Effector CD8-positive, alpha-beta T cell (primary cell): ENCODE measurements around the gene ISLR.

Source experiments
- DNase-seq: peaks from one replicate; lab custom pipeline; 2025; lab: John Stamatoyannopoulos, UW

Gene ISLR

DNA sequence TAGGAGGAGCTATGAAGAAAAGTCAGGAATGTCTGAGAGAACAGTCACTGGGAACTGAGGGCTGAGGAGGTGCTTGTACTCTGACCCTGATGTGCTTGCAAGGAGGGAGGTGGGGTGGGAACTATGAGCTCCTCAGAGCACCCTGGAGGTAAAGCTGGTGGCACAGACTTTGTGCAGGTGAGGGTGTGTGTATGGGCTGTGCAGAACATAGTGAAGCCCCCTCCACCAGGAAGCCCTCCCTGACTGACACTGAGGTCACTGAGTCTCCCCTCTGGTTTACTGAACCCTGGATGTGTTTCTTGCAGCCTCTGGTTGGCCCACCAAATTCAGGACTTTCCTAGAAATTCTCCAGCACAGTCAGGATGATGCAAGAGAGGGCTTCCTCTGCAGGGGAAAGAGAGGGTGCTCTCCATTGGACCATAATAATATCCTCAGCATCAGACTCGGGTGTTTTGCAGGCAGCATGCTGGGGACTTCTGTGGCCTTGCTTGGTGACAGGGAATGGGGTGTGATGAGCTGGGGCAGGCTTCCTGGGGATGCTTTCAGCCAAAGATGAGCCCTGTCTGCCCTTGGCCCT is 1.5 kb upstream of the ISLR start:
- DNase-seq = no peak

DNA sequence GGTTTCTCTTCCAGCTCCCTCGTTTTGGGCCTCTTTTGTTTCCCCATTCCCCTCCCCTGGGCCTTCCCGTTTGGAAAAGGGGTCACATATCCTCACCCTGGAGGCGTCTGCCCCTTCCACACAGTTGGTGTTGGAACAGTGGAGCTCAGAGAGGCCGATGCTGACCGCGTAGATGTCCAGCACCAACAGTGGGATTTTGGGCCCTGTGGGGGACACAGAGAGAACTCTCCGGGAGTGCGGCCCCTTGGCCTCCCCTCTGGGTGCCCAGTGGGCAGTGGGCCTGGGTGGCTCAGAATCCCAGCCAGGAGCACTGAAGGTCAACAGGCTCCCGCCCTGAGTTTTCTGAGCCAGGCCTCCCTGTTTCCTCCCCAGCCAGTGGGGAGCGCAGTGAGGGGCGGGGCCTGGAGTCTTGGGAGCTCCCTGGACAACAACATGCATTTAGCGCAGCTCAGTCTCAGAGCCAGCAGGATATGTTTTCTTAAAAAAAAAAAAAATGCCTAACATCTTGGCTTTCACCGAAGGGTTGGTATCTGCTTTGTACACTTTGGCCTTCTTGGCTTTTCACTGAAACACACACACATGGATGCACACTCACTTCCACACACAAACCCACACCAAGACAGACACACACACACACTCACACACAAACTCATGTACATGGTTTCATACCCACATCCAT is 670 bp upstream of the ISLR start:
- no peak for DNase-seq

DNA sequence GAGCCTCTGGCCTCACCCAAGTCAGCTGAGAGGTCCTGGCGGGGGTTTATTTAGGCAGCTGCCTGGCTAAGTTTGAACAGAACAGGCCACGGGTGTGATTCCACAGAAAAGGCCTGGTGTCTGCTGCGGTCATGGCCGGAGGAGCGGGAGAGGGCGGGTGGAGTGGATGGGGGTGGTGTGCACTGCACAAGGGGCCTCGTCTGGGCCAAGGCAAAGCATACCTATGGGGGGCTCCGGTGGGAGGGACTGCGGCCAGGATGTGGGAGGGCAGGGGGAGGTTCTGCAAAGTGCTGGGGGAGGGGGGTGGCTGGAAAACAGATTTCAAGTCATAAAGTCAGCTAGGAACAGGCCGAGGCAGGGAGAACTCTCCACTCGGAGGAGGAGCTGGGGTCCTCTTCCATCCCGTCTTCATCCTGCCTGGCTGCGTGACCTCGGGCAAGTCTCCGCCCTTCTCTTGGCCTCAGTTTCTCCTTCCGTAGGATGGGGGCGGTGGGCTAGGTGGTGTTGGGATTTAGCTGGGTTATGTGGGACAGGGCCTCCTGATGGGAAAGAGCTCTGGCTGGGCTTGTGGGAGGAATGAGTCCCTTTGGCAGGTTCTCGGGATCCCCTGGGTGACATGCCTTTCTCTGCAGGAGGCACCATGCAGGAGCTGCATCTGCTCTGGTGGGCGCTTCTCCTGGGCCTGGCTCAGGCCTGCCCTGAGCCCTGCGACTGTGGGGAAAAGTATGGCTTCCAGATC is 878 bp downstream of the ISLR start:
- no peak for DNase-seq

DNA sequence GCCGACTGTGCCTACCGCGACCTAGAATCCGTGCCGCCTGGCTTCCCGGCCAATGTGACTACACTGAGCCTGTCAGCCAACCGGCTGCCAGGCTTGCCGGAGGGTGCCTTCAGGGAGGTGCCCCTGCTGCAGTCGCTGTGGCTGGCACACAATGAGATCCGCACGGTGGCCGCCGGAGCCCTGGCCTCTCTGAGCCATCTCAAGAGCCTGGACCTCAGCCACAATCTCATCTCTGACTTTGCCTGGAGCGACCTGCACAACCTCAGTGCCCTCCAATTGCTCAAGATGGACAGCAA is 1.4 kb downstream of the ISLR start:
- no peak for DNase-seq

DNA sequence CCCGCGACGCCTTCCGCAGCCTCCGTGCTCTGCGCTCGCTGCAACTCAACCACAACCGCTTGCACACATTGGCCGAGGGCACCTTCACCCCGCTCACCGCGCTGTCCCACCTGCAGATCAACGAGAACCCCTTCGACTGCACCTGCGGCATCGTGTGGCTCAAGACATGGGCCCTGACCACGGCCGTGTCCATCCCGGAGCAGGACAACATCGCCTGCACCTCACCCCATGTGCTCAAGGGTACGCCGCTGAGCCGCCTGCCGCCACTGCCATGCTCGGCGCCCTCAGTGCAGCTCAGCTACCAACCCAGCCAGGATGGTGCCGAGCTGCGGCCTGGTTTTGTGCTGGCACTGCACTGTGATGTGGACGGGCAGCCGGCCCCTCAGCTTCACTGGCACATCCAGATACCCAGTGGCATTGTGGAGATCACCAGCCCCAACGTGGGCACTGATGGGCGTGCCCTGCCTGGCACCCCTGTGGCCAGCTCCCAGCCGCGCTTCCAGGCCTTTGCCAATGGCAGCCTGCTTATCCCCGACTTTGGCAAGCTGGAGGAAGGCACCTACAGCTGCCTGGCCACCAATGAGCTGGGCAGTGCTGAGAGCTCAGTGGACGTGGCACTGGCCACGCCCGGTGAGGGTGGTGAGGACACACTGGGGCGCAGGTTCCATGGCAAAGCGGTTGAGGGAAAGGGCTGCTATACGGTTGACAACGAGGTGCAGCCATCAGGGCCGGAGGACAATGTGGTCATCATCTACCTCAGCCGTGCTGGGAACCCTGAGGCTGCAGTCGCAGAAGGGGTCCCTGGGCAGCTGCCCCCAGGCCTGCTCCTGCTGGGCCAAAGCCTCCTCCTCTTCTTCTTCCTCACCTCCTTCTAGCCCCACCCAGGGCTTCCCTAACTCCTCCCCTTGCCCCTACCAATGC is 2.0 kb downstream of the ISLR start:
- no peak for DNase-seq

DNA sequence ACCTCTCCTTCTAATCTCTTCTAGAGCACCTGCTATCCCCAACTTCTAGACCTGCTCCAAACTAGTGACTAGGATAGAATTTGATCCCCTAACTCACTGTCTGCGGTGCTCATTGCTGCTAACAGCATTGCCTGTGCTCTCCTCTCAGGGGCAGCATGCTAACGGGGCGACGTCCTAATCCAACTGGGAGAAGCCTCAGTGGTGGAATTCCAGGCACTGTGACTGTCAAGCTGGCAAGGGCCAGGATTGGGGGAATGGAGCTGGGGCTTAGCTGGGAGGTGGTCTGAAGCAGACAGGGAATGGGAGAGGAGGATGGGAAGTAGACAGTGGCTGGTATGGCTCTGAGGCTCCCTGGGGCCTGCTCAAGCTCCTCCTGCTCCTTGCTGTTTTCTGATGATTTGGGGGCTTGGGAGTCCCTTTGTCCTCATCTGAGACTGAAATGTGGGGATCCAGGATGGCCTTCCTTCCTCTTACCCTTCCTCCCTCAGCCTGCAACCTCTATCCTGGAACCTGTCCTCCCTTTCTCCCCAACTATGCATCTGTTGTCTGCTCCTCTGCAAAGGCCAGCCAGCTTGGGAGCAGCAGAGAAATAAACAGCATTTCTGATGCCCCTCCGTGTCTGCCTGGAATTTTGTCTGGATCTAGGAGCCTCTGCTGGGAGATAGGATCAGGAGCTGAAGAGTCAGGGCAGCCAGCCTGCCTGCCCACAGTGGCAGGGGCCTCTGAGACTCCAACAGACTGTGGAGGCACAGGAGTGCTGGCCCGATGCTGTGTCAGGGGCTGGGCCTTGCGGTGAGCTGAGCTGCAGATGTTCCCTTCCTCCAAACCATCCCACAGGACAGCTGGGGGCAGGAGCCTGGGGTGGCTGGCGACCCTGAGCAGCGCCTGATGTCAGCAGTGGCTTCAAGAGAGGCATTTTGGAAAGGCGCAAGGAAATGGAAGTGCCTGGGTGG is 3.0 kb downstream of the ISLR start:
- DNase-seq = no peak

DNA sequence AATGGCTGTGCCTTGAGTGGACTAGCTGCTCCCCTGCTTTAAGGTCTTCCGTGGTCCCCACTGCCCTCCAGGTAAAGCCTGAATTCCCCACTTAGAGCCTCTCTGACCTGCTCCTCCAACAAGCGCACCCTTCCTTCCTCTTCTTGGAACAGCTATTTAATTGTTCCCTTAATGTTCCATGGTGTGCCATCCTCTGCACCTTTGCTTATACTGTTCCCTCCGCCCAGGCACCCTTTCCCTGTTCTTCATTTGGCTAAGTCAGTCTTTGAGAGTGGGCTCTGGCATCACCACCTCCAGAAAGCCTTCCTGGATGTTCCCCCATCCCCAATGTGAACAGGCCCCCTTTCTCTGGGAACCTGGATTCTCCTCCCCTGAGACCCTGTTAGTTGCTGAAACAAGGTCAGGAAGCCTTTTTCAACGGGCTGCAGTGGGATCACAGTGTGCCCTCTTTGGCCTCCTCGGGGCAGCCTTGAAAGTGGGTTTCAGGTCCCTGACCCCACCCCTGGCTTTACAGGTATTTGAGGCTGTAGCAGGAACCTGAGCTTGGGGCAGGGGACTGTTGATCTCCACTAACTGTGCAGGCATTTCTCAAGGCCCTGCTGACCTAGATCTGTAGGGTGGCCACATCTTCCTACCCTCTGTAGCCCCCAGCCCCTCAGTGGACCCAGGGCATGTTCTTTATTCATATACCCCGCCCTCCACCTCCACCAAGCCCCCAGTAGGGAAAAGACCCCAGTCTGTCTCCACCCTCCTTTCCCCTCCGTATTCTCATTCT is 5.0 kb downstream of the ISLR start:
- DNase-seq = no peak

DNA sequence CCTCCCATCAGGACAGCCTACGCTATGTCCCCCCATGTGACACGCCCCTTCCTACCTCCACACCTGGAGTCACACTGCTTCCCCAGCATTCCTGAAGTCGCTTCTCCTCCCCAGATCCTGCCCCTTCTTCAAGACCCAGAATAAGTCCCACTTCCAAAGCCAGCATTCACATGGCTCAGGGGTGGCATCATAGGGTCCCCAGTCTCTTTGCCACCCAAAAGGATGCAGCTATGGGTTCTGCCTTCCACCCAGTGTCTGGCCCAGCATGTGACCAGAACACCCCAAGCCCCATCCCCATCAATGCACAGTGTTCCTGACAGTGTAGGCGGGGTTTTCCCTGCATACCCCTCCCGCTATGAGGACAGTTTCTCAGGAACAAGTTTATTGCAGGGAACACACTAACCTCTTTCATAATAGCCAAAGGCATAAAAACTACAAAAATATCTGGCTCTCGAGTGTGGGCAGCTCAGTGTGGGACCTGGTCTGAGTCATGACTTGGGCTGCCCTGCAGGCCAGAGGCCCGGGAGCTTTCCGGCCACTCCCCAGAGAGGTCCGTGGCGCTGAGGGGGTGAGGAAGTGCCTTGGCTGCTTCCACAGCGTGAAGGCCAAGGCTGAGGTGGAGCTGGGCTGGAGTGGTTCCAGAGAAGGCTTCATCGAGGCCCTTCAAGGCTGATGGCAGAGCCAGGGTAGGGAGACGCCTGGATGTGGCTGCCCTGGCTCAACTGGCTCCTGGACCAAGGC is 5.8 kb downstream of the ISLR start:
- no peak for DNase-seq

DNA sequence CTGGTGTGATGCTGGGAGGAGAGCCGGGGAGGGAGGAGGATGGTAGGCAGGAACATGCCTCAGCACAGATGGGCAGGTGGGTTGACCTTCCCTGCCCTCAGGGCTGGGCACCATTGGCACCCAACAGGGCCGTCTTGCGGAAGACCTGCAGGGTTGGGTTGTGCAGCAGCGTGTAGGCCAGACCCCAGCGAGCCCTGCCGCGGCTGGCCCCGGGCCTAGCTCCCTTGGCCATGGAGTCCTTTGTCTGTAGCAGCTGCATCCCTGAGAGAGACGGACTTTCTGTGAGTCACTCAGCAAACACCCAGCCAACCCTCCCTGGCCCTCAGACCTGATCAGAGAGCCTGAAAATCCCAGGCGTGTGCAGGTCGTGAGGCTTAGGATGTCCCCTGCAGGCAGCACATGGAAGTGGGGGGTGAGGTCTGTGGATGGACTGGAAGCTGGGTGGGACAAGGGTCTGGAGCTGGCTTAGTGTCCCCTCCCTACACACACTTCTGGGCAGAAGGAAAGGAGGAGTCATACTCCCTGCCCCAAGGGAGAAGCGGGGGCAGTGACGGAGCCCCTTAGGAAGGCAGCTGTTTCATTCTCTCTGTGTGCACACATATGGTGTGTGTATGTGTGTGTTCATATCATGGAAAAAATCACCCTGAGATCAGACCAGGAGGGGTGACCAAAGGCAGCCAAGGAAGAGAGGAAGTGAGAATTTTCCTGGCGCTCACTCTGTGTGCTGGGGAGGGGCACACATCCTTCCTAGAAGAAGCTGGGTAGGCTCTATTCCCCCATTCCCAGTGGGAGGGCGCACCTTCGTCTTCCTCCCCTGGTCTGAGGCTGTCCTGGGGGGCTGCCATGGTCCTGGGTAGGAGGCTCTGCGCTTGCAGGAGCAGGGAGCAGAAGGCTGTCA is 6.7 kb downstream of the ISLR start:
- DNase-seq = no peak

DNA sequence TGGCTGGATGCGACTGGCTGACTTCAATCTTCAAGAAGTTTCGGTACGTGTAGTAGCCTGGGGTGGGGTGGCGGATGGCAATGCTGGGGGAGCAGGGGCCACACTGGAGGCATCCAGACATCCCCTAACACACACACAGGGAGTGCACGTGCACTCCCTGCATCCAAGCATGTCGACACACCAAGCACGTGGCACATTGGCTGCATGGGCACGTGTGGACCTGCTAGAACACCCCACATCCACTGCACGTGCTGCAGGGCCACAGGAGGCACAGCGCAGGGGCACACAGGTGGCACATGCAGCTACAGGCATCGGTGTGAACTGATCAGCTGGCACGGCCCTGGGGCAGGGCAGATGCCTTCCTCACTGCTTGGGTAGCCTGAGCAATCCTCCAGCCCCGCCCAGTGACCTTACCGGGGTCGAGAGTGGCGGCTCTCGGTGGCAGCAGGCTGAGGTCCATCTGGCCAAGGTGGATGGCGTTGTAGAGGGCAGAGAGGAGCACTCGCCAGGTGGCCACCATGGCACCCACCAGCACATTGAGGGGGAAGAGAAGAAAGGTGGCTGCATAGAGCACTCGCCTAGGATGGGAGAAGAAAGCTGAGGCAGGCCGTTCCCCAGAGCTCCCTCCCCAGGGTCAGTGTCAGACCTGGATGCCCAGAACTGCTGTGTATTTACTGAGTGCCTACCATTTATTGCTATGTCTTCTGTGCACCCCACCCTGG is 7.5 kb downstream of the ISLR start:
- DNase-seq = no peak

DNA sequence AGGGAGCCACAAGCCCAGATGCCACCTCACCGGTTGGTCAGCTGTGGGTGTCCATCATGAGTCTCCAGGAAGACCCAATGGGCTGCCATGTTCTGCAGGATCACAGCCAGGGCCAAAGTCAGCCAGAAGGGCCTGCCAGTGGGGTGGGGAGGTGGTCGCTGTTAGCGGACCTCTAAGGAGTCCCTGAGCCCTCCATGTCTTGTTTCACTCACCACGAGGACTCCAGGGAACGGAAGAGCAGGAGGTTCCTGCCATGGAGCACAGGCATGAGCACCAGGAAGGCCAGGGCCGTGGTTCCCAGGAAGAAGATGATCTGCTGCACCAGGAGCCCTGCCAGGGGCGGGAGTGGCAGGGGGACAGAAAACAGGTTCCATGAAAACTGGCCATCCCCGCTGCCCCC is 8.6 kb downstream of the ISLR start:
- DNase-seq = no peak

DNA sequence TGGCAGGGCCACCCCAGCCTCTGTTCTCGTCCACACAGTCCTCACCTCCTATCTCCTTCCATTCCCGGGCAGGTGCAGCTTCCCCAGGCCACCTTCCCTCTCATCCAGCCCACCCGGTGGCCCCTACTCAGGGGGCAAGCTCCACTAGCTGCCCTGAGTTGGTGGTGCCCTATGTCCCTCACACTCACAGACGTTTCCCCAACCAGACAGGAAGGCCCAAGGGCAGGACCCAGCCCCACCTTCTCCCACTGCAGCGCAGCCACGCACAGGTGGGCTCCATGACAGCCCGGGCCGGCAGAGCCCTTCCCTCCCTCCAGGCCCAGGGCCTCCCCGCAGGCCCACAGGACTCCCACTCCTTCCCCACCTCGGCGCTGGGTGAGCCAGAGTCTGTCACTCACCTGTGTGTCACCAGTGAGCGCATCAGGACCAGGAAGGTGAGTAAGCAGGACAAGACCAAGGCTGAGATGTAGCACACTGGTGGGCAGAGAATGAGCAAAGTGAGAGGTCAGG is 11.1 kb downstream of the ISLR start:
- DNase-seq = no peak

DNA sequence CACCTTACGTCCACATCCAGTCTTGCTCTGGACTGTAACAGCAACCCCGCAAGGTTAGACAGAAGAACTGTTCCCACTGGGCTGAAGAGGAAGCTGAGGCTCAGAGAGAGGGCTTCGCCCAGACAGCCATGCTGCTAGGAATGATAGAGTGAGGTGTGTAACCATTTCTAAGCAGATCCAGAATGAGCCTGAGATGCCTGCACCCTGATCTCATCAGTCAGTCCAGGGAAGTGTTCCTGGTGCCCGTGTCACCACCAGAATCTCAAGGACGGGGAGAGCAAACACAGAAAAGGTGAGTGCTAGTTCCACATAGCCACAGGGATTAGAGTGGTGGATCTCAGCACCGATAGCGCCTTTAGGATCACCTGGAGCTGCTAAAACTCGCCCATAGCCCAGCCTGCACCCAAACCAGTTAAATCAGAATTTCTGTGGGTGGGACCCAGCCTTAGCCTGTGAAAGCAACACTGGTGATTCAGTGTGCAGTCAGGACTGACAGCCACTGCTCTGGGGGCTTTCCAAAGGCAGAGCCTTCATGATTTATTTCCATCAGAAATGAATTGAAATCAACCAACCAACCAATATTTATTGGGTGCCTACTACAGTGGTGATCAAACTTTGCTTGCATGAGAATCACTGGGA is 12.3 kb downstream of the ISLR start:
- DNase-seq = no peak

DNA sequence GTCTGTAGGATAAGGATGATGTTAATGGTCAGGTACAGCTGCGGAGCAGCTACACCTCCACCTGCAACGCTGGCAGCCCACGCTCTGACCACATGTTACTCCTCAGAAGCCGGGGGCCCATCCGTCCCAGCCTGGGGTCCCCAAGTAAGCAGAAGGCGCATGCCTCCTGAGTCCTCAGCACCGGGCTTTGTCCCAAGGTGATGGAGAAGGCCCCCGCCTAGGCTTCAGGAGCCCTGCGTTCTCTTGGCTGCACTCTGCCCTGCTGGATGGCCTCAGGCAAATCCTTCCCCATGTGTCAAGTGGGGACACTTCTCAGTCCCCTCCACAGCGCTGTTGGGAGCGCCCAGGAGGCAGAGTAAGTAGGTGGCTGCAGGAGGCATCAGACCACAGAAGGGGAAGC is 14.7 kb downstream of the ISLR start:
- no peak for DNase-seq

DNA sequence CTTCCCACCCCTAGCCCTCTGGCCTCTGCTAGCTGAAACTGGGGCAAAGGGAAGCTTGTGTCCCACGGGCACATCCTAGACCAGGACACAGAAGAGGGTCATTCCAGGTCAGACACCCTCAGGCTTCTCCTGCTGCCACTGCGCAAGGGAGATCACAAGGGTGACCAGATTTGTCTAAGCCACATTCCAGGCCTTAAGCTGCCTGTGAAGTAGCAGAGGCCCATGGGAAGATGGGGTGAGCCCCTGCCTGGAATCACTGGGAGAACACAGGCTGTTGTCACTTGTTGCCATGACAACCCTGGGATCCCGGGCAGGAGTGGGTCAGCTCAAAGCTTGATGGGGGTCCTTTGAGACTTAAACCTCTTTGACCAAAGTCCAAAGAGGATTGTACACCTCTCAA is 18.3 kb downstream of the ISLR start:
- DNase-seq = no peak

DNA sequence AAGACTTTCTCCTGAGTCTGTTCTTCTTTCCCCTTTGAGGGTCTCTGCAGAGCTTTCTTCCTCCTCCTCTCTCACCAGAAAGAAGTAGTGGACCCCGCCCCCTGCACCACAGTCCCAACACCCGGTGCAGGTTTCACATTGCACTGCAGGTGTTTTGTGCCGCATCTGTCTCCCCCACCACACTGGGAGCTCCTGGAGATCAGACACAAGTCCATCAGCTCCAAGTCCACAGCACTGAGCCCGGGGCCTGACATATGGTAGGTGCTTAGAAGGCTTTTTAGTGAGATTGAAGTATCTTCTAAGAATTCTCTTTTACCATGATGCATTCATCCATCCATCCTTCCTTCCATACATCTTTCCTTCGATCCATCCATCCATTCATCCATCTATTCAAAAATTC is 19.2 kb downstream of the ISLR start:
- no peak for DNase-seq

DNA sequence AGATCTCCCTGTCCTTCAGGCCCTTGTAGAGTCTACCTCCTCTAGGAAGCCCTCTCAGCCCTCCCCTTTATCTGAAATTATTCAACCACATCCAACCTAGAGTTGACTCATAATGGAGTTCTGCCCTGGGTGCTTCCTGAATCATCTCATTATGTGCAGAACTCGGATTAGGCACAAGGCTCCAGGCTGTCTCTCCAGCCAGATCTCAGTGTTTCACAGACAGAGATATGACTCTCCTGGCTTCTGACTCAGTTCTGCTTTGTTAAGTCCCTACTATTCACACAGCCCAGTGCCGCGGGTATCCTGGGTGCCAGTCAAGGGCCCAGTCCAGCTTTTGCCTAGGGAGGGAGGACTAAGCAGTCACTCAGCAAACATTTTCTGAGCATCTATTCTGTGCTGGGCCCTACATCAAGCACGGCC is 19.8 kb downstream of the ISLR start:
- no peak for DNase-seq
